GM12801 (cell line): Measurements from ENCODE around the gene ESPN.

Experiments used
- TF ChIP-seq, protein P1 (sequence below): IDR thresholded peaks from one replicate; pipeline ENCODE4 v1.5.1; 2011; ENCODE audit warnings: control low read depth; ENCODE audit not compliant: insufficient read length; ENCODE audit errors: extremely low read depth

Gene ESPN

DNA sequence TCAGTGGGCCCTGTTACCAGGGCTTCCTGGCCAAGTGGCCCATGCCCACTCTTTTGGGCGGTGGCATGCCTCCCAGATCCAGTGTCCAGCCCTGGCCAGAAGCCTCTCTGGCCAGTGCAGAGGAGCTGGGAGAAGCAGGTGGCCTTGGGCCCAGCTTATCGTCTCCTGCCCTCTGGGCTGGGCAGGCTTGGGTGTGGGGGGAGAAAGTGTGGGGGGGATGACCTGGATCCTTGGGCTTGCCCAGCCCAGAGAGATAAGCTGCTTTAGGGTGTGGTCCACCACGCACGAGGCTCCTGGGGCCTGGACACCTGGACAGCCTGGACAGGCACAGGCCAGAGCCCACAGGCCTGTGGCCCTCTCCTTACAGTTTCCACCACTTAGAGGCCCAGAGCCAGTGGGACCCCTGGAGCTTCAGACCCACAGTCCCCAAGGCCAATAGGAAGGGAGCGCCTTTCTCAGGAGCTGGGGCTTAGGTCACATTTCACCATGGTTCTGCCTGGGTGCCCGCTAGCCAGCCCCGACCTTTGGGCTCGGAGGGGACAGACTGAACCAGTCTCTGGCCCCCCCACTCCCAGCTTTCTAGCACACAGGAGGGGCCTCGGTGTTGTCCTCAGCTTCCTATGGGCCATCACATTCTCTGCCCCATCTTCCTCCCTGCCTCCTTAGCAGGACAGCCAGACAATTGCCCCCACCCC, 1.8 kb downstream of the ESPN start:
- TF ChIP-seq, protein P1, sequence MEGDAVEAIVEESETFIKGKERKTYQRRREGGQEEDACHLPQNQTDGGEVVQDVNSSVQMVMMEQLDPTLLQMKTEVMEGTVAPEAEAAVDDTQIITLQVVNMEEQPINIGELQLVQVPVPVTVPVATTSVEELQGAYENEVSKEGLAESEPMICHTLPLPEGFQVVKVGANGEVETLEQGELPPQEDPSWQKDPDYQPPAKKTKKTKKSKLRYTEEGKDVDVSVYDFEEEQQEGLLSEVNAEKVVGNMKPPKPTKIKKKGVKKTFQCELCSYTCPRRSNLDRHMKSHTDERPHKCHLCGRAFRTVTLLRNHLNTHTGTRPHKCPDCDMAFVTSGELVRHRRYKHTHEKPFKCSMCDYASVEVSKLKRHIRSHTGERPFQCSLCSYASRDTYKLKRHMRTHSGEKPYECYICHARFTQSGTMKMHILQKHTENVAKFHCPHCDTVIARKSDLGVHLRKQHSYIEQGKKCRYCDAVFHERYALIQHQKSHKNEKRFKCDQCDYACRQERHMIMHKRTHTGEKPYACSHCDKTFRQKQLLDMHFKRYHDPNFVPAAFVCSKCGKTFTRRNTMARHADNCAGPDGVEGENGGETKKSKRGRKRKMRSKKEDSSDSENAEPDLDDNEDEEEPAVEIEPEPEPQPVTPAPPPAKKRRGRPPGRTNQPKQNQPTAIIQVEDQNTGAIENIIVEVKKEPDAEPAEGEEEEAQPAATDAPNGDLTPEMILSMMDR = no peak

DNA sequence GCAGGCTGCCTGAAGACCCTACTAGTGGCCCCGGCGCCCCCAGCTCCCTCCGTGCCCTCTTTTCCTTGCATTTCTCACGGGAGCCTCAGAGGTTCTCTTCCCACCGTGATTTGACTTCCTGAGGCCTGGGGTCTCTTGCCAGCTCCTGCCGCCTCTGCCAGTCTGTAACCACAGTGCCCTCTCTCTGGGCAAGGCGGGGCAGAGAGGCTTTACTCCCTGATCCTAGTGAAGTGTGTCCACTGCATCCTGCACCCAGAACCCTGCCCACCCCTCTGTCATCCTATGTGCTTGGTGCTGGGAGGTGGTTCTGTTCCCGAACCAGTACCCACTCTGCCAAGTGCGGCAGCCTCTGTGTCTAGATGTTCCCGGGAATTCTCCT, 2.4 kb downstream of the ESPN start:
- TF ChIP-seq, protein P1 = no peak

DNA sequence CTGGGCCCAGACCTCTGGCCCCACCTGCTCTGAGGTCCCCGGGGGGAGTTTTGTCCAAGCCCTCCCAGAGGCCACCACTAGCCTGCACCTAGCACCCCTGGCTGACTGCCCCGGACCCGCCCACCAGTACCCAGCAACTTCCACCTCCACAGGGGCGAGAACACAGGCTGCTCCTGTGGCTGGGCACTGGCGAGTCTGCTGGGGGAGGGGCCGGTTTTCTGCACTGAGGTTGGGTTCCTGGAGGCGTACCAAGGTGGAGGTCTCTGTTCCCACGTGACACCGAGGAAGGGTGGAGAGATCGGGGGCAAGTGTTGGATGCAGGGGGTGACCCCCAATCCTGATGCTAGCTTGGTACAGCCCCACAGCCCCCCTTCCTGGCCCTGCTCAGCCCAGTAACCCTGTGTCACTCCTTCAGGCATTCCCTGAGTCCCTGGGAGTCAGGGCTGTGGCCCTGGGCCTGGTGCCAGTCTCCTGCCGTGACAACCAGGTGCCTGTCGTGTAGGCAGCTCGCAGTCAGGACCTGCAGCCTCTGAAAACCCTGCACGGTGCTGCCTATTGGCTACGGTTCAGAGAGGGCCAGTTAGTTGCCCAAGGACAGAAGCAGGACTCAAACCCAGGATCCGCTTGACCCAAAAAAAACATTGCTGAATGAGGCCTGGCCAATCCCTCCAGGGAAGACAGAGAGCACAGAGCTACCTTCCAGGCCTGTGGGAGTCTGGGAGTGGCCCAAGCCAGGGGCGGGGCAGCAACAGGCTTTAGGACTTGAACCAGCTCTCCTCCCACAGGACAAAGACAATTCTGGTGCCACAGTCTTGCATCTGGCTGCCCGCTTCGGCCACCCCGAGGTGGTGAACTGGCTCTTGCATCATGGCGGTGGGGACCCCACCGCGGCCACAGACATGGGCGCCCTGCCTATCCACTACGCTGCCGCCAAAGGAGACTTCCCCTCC, 3.1 kb downstream of the ESPN start:
- TF ChIP-seq, protein P1 = no peak

DNA sequence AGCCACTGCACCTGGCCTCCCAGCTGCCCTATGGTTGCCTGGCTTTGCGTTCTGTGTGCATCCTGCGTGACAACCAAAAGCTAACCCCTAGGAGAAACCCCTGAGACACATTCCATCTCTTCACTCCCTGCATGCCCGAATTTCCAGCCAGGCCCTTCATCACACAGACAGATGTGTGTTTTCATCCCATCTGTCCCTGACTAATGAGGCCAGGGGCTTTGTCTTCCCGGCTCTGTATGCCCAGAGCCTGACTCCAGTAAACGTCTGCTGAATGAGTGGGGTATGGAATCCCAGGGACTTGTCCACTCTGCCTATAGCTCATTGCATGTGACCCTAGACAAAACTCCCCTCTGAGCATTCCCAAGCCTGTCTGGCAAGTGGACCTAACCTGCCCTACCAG, 9.6 kb downstream of the ESPN start:
- TF ChIP-seq, protein P1 = no peak

DNA sequence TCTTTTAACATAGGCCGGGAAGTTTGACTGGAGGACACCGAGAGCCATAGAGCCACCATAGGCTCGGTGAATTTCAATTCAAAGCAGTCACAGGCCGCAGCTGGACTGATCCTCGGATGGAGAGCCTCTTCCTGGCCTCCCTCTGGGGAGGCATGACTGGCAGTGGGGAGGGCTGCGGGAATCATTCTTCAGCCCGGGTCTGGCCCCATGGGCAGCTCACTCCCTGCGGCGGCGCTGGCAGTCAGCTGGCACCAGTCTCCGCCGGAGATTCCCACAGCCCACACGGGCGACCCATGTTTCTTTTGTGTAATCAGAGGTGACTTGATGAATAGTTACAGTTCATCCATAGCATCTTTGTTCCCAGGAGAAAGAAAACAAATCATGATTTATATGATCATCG, 10.6 kb downstream of the ESPN start:
- TF ChIP-seq, protein P1 = no peak

DNA sequence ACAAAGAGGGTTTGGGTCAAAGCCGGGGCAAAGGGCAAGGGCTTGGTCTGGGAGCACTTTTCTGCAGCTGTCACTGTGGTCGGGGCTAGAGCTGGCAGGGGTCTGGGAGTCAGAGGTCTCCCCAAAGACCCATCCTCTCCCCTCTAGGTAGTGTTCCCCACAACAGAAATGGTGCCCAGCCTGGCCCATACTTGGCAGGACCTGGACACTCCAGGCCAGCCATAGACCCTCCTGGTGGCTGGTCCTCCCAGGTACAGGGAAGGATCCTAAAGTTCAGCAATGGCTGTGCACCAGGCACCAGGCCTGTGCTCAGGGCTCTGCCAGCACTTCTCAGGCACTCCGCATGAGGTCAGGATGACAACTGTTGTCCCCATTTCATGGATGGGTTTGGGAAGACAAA, 11.0 kb downstream of the ESPN start:
- TF ChIP-seq, protein P1 = no peak

DNA sequence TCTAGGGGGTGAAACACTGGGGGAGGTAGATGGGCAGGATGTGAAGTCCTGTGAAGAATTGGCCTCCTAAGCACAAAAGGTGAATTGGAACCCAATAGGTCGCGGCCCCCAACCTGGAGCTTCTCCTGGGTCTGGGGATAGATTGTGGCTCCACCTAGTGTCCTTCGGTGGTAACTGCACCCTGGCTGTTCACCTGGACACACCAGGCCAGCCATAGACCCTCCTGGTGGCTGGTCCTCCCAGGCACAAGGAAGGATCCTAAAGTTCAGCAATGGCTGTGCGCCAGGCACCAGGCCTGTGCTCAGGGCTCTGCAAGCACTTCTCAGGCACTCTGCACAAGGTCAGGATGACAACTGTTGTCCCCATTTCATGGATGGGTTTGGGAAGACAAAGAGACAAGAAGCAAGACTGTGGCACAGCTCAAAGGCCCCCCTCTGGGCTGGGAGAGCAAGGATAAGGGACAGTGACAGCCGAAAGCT, 13.5 kb downstream of the ESPN start:
- TF ChIP-seq, protein P1 = no peak
